GM08714 (cell line): ENCODE data around the gene CGB7.
A peak's percentile ranks its signal among the peaks of the same experiment; 100 is the strongest.
"Not testable (repeated sequence)": the region's sequence is repeated elsewhere in the genome, so short reads cannot be mapped to it uniquely, and the experiment has no call there.

ENCODE experiments used
- H3K4me3 ChIP-seq: fragments of 200-500 bp; sonication (Bioruptor generic); 2 replicates; pipeline ENCODE4 v1.5.1; 2014; ENCODE audit warnings: mild to moderate bottlenecking, low read length, inconsistent platforms
- ZNF274 ChIP-seq: IDR thresholded peaks from 2 replicates; pipeline ENCODE4 v1.6.1; 2012; ENCODE audit warnings: mild to moderate bottlenecking, low read depth, low read length

CGB7 gene

GRCh38 chr19:49064768-49065611, 7.4 kb upstream of the CGB7 start, which contains the start of gene NTF4:
Gene NTF4, minus strand, starts transcription at chr19:49064818. Its CDS starts 2,821 bp downstream, at chr19:49061997.
- TF ChIP-seq ZNF274: no peak
- no peak within 1 kb of the TSS for H3K4me3 ChIP-seq

GRCh38 chr19:49064029-49064629, 6.6 kb upstream of the CGB7 start:
- no peak overlapping the region for H3K4me3 ChIP-seq
- TF ChIP-seq ZNF274: no peak

GRCh38 chr19:49061445-49061844, 3.9 kb upstream of the CGB7 start:
- H3K4me3 ChIP-seq: no peak overlapping the region
- no peak for TF ChIP-seq ZNF274

GRCh38 chr19:49061000-49061399, 3.5 kb upstream of the CGB7 start:
- TF ChIP-seq ZNF274: no peak
- no peak overlapping the region for H3K4me3 ChIP-seq

GRCh38 chr19:49059053-49059452, 1.5 kb upstream of the CGB7 start:
- no peak for TF ChIP-seq ZNF274
- H3K4me3 ChIP-seq: no peak overlapping the region

GRCh38 chr19:49058562-49058961, 1.0 kb upstream of the CGB7 start:
- TF ChIP-seq ZNF274: no peak
- H3K4me3 ChIP-seq: no peak overlapping the region

GRCh38 chr19:49056902-49057596, 500 bp downstream of the CGB7 start:
- not testable (repeated sequence) for H3K4me3 ChIP-seq

- no peak for TF ChIP-seq ZNF274
- H3K4me3 ChIP-seq: peak overlapping the region; percentile 18; the same call in 1 of the 2 replicates
These were observed 1.2 kb downstream of the CGB7 start for GRCh38 chr19:49056101-49056901.

GRCh38 chr19:49050376-49051033, 7.0 kb downstream of the CGB7 start:
- not testable (repeated sequence) for H3K4me3 ChIP-seq

- not testable (repeated sequence) for H3K4me3 ChIP-seq
These were observed 7.7 kb downstream of the CGB7 start for GRCh38 chr19:49049834-49050233.

GRCh38 chr19:49049011-49049410, 8.5 kb downstream of the CGB7 start, which contains the start of gene CGB8:
Gene CGB8, minus strand, starts transcription at chr19:49049111. Its CDS starts 372 bp downstream, at chr19:49048739.
- not testable (repeated sequence) for H3K4me3 ChIP-seq

GRCh38 chr19:49043548-49043947, 14.0 kb downstream of the CGB7 start, which contains the start of gene CGB5:
Gene CGB5, plus strand, starts transcription at chr19:49043848. Its CDS starts 362 bp downstream, at chr19:49044210.
- not testable (repeated sequence) for H3K4me3 ChIP-seq

- not testable (repeated sequence) for H3K4me3 ChIP-seq
These were observed 14.9 kb downstream of the CGB7 start for GRCh38 chr19:49042666-49043065.

- no peak for TF ChIP-seq ZNF274
- H3K4me3 ChIP-seq: no peak overlapping the region
These were observed 15.4 kb downstream of the CGB7 start for GRCh38 chr19:49042177-49042576.

- H3K4me3 ChIP-seq: not testable (repeated sequence)
These were observed 17.8 kb downstream of the CGB7 start for GRCh38 chr19:49039736-49040135.

GRCh38 chr19:49038557-49039276, 18.8 kb downstream of the CGB7 start:
- not testable (repeated sequence) for H3K4me3 ChIP-seq

GRCh38 chr19:49038111-49038510, 19.4 kb downstream of the CGB7 start:
- not testable (repeated sequence) for H3K4me3 ChIP-seq

- H3K4me3 ChIP-seq: not testable (repeated sequence)
These were observed 20.7 kb downstream of the CGB7 start, which contains the start of gene CGB1 for GRCh38 chr19:49036815-49037214. Gene CGB1, minus strand, starts transcription at chr19:49036895. Its CDS starts 184 bp downstream, at chr19:49036711.
